ENCODE measurements around the gene ATAD1. TPM values are rescaled to one million over a fixed set of nuclear protein-coding genes. Genes with fewer than 3 reads are reported as not detected.

The ATAD1 gene
- total and polyA plus RNA-seq, 4 donors: 11.6 to 50.2 (median 28.7) TPM

DNA sequence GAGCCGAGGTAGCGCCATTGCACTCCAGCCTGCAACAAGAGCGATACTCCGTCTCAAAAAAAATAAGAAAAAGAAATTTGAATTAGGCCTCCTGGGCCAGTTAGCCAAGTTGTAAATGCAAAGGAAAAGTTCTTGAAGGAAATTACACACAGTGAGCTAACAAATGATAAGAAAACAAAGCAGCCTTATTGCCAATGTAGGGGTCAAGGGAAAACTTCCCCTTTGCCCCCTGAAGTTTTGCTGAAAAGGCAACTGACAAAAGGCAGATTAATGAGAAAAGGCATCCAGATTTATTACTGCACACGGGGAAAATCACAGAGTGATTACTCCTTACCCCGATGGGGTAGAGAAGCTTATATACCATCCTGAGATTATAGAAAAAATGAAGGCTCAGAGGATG lies 88.1 kb downstream of the ATAD1 start:
- 79 to 81% methylated on average over 6 of the region's 6 CpGs for WGBS, 2 donors
- DNase-seq: no peak
- no peak for ATAC-seq (ENCODE audit: insufficient read depth, low FRiP score)
- peaks cover 0 to 4% (median 4%) of the 10 kb centered on the region in 5 donors for H3K4me1 ChIP-seq (ENCODE audit: control insufficient read depth in 5 of 5, insufficient read depth in 5 of 5, low read length in 5 of 5)
- H3K9me3 ChIP-seq (ENCODE audit: control insufficient read depth in 4 of 4, insufficient read depth in 3 of 4, low read length in 3 of 4): no peaks in the 10 kb centered on the region
- peaks cover 0 to 21% (median 12%) of the 10 kb centered on the region in 4 donors for H3K36me3 ChIP-seq (ENCODE audit: control insufficient read depth in 4 of 4, insufficient read depth in 4 of 4, low read length in 4 of 4)
- H3K27ac ChIP-seq (ENCODE audit: low read depth in 1 of 2, low read length in 1 of 2): no peak overlapping the region
- TF ChIP-seq, protein P1, sequence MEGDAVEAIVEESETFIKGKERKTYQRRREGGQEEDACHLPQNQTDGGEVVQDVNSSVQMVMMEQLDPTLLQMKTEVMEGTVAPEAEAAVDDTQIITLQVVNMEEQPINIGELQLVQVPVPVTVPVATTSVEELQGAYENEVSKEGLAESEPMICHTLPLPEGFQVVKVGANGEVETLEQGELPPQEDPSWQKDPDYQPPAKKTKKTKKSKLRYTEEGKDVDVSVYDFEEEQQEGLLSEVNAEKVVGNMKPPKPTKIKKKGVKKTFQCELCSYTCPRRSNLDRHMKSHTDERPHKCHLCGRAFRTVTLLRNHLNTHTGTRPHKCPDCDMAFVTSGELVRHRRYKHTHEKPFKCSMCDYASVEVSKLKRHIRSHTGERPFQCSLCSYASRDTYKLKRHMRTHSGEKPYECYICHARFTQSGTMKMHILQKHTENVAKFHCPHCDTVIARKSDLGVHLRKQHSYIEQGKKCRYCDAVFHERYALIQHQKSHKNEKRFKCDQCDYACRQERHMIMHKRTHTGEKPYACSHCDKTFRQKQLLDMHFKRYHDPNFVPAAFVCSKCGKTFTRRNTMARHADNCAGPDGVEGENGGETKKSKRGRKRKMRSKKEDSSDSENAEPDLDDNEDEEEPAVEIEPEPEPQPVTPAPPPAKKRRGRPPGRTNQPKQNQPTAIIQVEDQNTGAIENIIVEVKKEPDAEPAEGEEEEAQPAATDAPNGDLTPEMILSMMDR (IDR thresholded peaks at IDR 0.05; ENCODE audit: control extremely low read depth, extremely low read depth): no peak
- H3K9ac ChIP-seq (ENCODE audit: insufficient read depth in 1 of 2, low read length in 2 of 2): no peak overlapping the region
- no peaks in the 10 kb centered on the region for H3K27me3 ChIP-seq (ENCODE audit: control insufficient read depth in 3 of 3, insufficient read depth in 3 of 3, low read length in 2 of 3)
- no peak overlapping the region for H3K4me3 ChIP-seq

- Histone ChIP-seq H3K27ac (ENCODE audit: low read depth in 1 of 2, low read length in 1 of 2) (no peak overlapping the region), H3K36me3 (ENCODE audit: control insufficient read depth in 4 of 4, insufficient read depth in 4 of 4, low read length in 4 of 4) (peaks cover 0 to 18% (median 12%) of the 10 kb centered on the region in 4 donors), H3K9me3 (ENCODE audit: control insufficient read depth in 4 of 4, insufficient read depth in 3 of 4, low read length in 3 of 4) (no peaks in the 10 kb centered on the region), H3K27me3 (ENCODE audit: control insufficient read depth in 3 of 3, insufficient read depth in 3 of 3, low read length in 2 of 3) (no peaks in the 10 kb centered on the region), H3K4me1 (ENCODE audit: control insufficient read depth in 5 of 5, insufficient read depth in 5 of 5, low read length in 5 of 5) (peaks cover 0 to 21% (median 0%) of the 10 kb centered on the region in 5 donors), H3K9ac (ENCODE audit: insufficient read depth in 1 of 2, low read length in 2 of 2) (no peak overlapping the region), H3K4me3 (no peak overlapping the region)
- TF ChIP-seq, protein P1 (IDR thresholded peaks at IDR 0.05; ENCODE audit: control extremely low read depth, extremely low read depth): no peak
- DNase-seq (no peak), ATAC-seq (ENCODE audit: insufficient read depth, low FRiP score) (no peak)
- WGBS, 2 donors: 97% methylated on average over 5 of the region's 5 CpGs
Observed at GRCh38 chr10:87724789-87725188, 93.2 kb downstream of the ATAD1 start.

DNA sequence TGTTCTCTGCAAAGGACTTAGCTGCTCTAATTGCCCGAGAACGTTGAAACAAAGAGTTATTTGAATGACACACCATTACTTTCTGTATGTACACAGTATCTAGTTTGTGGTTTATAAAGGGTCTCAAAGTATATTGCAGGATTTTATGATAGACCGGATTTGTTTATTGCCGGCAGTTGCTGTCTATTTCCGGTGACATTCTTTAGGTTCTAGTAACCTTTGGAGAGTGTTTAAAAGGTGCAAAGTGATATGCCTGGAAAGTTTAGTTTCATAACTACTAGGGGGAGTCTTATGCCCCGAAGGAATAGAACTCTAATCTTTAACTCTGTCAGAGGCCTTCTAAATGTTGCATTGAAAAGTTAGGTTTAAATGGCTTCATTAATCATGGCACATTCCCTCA lies 94.5 kb downstream of the ATAD1 start:
- DNase-seq: peak in 1 of 3 donors; percentile 24
- H3K9ac ChIP-seq (ENCODE audit: insufficient read depth in 1 of 2, low read length in 2 of 2): no peak overlapping the region
- no peak overlapping the region for H3K27ac ChIP-seq (ENCODE audit: low read depth in 1 of 2, low read length in 1 of 2)
- H3K9me3 ChIP-seq (ENCODE audit: control insufficient read depth in 4 of 4, insufficient read depth in 3 of 4, low read length in 3 of 4): no peaks in the 10 kb centered on the region
- no peak for ATAC-seq (ENCODE audit: insufficient read depth, low FRiP score)
- WGBS, 2 donors: 38 to 59% methylated on average over 6 of the region's 6 CpGs
- H3K4me1 ChIP-seq (ENCODE audit: control insufficient read depth in 5 of 5, insufficient read depth in 5 of 5, low read length in 5 of 5): peaks cover 0 to 21% (median 0%) of the 10 kb centered on the region in 5 donors
- H3K36me3 ChIP-seq (ENCODE audit: control insufficient read depth in 4 of 4, insufficient read depth in 4 of 4, low read length in 4 of 4): peaks cover 0 to 15% (median 13%) of the 10 kb centered on the region in 4 donors
- H3K27me3 ChIP-seq (ENCODE audit: control insufficient read depth in 3 of 3, insufficient read depth in 3 of 3, low read length in 2 of 3): no peaks in the 10 kb centered on the region
- TF ChIP-seq, protein P1 (IDR thresholded peaks at IDR 0.05; ENCODE audit: control extremely low read depth, extremely low read depth): no peak
- H3K4me3 ChIP-seq: no peak overlapping the region

GRCh38 chr10:87722716-87723115 lies 95.3 kb downstream of the ATAD1 start:
- 64 to 68% methylated on average over 4 of the region's 4 CpGs for WGBS, 2 donors
- DNase-seq: no peak
- H3K36me3 ChIP-seq (ENCODE audit: control insufficient read depth in 4 of 4, insufficient read depth in 4 of 4, low read length in 4 of 4): peaks cover 0 to 18% (median 11%) of the 10 kb centered on the region in 4 donors
- no peaks in the 10 kb centered on the region for H3K9me3 ChIP-seq (ENCODE audit: control insufficient read depth in 4 of 4, insufficient read depth in 3 of 4, low read length in 3 of 4)
- ATAC-seq (ENCODE audit: insufficient read depth, low FRiP score): no peak
- no peak overlapping the region for H3K9ac ChIP-seq (ENCODE audit: insufficient read depth in 1 of 2, low read length in 2 of 2)
- TF ChIP-seq, protein P1 (IDR thresholded peaks at IDR 0.05; ENCODE audit: control extremely low read depth, extremely low read depth): no peak
- H3K4me3 ChIP-seq: no peak overlapping the region
- H3K27me3 ChIP-seq (ENCODE audit: control insufficient read depth in 3 of 3, insufficient read depth in 3 of 3, low read length in 2 of 3): no peaks in the 10 kb centered on the region
- H3K4me1 ChIP-seq (ENCODE audit: control insufficient read depth in 5 of 5, insufficient read depth in 5 of 5, low read length in 5 of 5): peaks cover 0 to 21% (median 0%) of the 10 kb centered on the region in 5 donors
- no peak overlapping the region for H3K27ac ChIP-seq (ENCODE audit: low read depth in 1 of 2, low read length in 1 of 2)
